Neural progenitor cell (in vitro differentiated cells): ENCODE measurements around the gene C10orf105. TPM values are rescaled to one million over a fixed set of nuclear protein-coding genes. Genes with fewer than 3 reads are reported as not detected.

Experiments used
- DNase-seq: peaks from one replicate; pipeline ENCODE4 v3.0.0-alpha.2; 2016; ENCODE audit warnings: low spot score
- H2AFZ ChIP-seq: fragments of 200-600 bp; sonication (generic); replicated peaks from 2 replicates; pipeline ENCODE4 v1.6.1; 2016; ENCODE audit warnings: antibody characterized with exemption
- H3F3A ChIP-seq: fragments of 200-600 bp; sonication (generic); 2 replicates; pipeline ENCODE4 v1.6.1; 2016; ENCODE audit warnings: antibody characterized with exemption, low read depth
- H3K27ac ChIP-seq: fragments of 200-600 bp; sonication (generic); 2 replicates; pipeline ENCODE4 v1.5.1; 2016; ENCODE audit warnings: mild to moderate bottlenecking
- H3K27me3 ChIP-seq: fragments of 200-600 bp; sonication (generic); 2 replicates; pipeline ENCODE4 v1.6.1; 2016; ENCODE audit warnings: mild to moderate bottlenecking, moderate library complexity
- H3K36me3 ChIP-seq: fragments of 200-600 bp; sonication (generic); 2 replicates; pipeline ENCODE4 v1.5.1; 2016
- H3K4me1 ChIP-seq: fragments of 200-600 bp; sonication (generic); 2 replicates; pipeline ENCODE4 v1.6.1; 2016; ENCODE audit warnings: mixed run types
- H3K4me2 ChIP-seq: fragments of 200-600 bp; sonication (generic); 2 replicates; pipeline ENCODE4 v1.6.1; 2016
- H3K4me3 ChIP-seq: fragments of 200-600 bp; sonication (generic); 2 replicates; pipeline ENCODE4 v1.5.1; 2016
- H3K79me2 ChIP-seq: fragments of 200-600 bp; sonication (generic); 2 replicates; pipeline ENCODE4 v1.6.1; 2016; ENCODE audit warnings: low read depth
- H3K9ac ChIP-seq: fragments of 200-600 bp; sonication (generic); 2 replicates; pipeline ENCODE4 v1.6.1; 2016
- H3K9me3 ChIP-seq: fragments of 200-600 bp; sonication (generic); 2 replicates; pipeline ENCODE4 v1.5.1; 2016; ENCODE audit warnings: low read depth
- H4K20me1 ChIP-seq: fragments of 200-600 bp; sonication (generic); 2 replicates; pipeline ENCODE4 v1.6.1; 2016; ENCODE audit warnings: low read depth
- H3K27ac Mint-ChIP-seq: 3 replicates; pipeline ENCODE4 v1.8.0; 2021; ENCODE audit warnings: mixed read lengths
- H3K27me3 Mint-ChIP-seq: 2 replicates; pipeline ENCODE4 v1.8.0; 2022; ENCODE audit warnings: low read depth, mild to moderate bottlenecking, inconsistent platforms, moderate library complexity, mixed read lengths; ENCODE audit not compliant: insufficient read depth
- H3K36me3 Mint-ChIP-seq: 3 replicates; pipeline ENCODE4 v1.8.0; 2021; ENCODE audit warnings: mixed read lengths
- H3K4me1 Mint-ChIP-seq: 3 replicates; pipeline ENCODE4 v1.8.0; 2021; ENCODE audit warnings: mixed read lengths
- H3K4me3 Mint-ChIP-seq: 3 replicates; pipeline ENCODE4 v1.8.0; 2021; ENCODE audit warnings: mild to moderate bottlenecking, moderate library complexity, mixed read lengths
- H3K9me3 Mint-ChIP-seq: 3 replicates; pipeline ENCODE4 v1.8.0; 2020; ENCODE audit warnings: mixed read lengths
- CTCF ChIP-seq: fragments of 200-600 bp; sonication (generic); IDR thresholded peaks from 2 replicates; pipeline ENCODE4 v1.5.1; 2017; ENCODE audit warnings: antibody characterized with exemption, mild to moderate bottlenecking
- EZH2 ChIP-seq: fragments of 200-600 bp; sonication (generic); IDR thresholded peaks from 2 replicates; pipeline ENCODE4 v1.6.1; 2017; ENCODE audit warnings: antibody characterized with exemption, mild to moderate bottlenecking, moderate library complexity
- EZH2phosphoT487 ChIP-seq: fragments of 200-600 bp; sonication (generic); IDR thresholded peaks from 2 replicates; pipeline ENCODE4 v1.6.1; 2017; ENCODE audit warnings: antibody characterized with exemption
- total RNA-seq: library from RNA; depleted of rRNA; stranded (reverse); fragments of >200 nt; gene quantifications from 2 replicates; pipeline ENCODE4 v1.2.3, GENCODE V29; 2015; ENCODE audit warnings: low replicate concordance

C10orf105 gene
- total RNA-seq, 1 donor from 2014 or later = 0.39 TPM

- Mint-ChIP-seq H3K4me3 (no peak overlapping the region), H3K27me3 (peaks cover 7% of the 10 kb centered on the region), H3K4me1 (peaks cover 30% of the 10 kb centered on the region), H3K9me3 (no peaks in the 10 kb centered on the region), H3K27ac (peak overlapping the region; percentile 37), H3K36me3 (no peaks in the 10 kb centered on the region)
- no peaks in the 10 kb centered on the region for H3K9me3 ChIP-seq
- no peaks in the 10 kb centered on the region for H3K36me3 ChIP-seq
- no peak for TF ChIP-seq CTCF
- H3K4me2 ChIP-seq = no peak overlapping the region
- no peak overlapping the region for H2AFZ ChIP-seq
- peaks cover 5% of the 10 kb centered on the region for H3K4me1 ChIP-seq
- no peaks in the 10 kb centered on the region for H4K20me1 ChIP-seq
- no peaks in the 10 kb centered on the region for H3F3A ChIP-seq
- H3K27me3 ChIP-seq = no peaks in the 10 kb centered on the region
- H3K9ac ChIP-seq = no peak overlapping the region
- no peak for DNase-seq
- no peak overlapping the region for H3K27ac ChIP-seq
- H3K4me3 ChIP-seq = no peak overlapping the region
- no peaks in the 10 kb centered on the region for H3K79me2 ChIP-seq
Measured at GRCh38 chr10:71745664-71746250, 26.2 kb upstream of the C10orf105 start.

- H4K20me1 ChIP-seq = no peaks in the 10 kb centered on the region
- H3K4me1 ChIP-seq = peaks cover 5% of the 10 kb centered on the region
- Mint-ChIP-seq H3K4me1 (peaks cover 30% of the 10 kb centered on the region), H3K27ac (peak overlapping the region; percentile 8), H3K4me3 (no peak overlapping the region), H3K9me3 (no peaks in the 10 kb centered on the region), H3K36me3 (no peaks in the 10 kb centered on the region), H3K27me3 (peaks cover 7% of the 10 kb centered on the region)
- H3K9ac ChIP-seq = no peak overlapping the region
- no peak for TF ChIP-seq EZH2
- TF ChIP-seq EZH2phosphoT487 = no peak
- no peak for TF ChIP-seq CTCF
- no peaks in the 10 kb centered on the region for H3K79me2 ChIP-seq
- no peak overlapping the region for H2AFZ ChIP-seq
- H3K36me3 ChIP-seq = no peaks in the 10 kb centered on the region
- H3K27ac ChIP-seq = no peak overlapping the region
- H3K4me2 ChIP-seq = no peak overlapping the region
- H3F3A ChIP-seq = no peaks in the 10 kb centered on the region
- DNase-seq = no peak
- H3K4me3 ChIP-seq = no peak overlapping the region
- no peaks in the 10 kb centered on the region for H3K9me3 ChIP-seq
- no peaks in the 10 kb centered on the region for H3K27me3 ChIP-seq
Measured at GRCh38 chr10:71744897-71745663, 25.5 kb upstream of the C10orf105 start.

GRCh38 chr10:71743866-71744265 lies 24.3 kb upstream of the C10orf105 start:
- Mint-ChIP-seq H3K4me1 (peaks cover 23% of the 10 kb centered on the region), H3K4me3 (no peak overlapping the region), H3K9me3 (no peaks in the 10 kb centered on the region), H3K27ac (no peak overlapping the region), H3K27me3 (peaks cover 7% of the 10 kb centered on the region), H3K36me3 (no peaks in the 10 kb centered on the region)
- H3K36me3 ChIP-seq = no peaks in the 10 kb centered on the region
- no peaks in the 10 kb centered on the region for H4K20me1 ChIP-seq
- peaks cover 5% of the 10 kb centered on the region for H3K4me1 ChIP-seq
- DNase-seq = no peak
- H3K4me3 ChIP-seq = no peak overlapping the region
- H3K79me2 ChIP-seq = no peaks in the 10 kb centered on the region
- H2AFZ ChIP-seq = no peak overlapping the region
- no peak for TF ChIP-seq EZH2phosphoT487
- no peak for TF ChIP-seq CTCF
- TF ChIP-seq EZH2 = no peak
- H3F3A ChIP-seq = no peaks in the 10 kb centered on the region
- H3K9me3 ChIP-seq = no peaks in the 10 kb centered on the region
- no peaks in the 10 kb centered on the region for H3K27me3 ChIP-seq
- H3K9ac ChIP-seq = no peak overlapping the region
- H3K4me2 ChIP-seq = no peak overlapping the region
- H3K27ac ChIP-seq = no peak overlapping the region
